ENCODE results near the gene TEAD1. TPM values are rescaled to one million over a fixed set of nuclear protein-coding genes. Genes with fewer than 3 reads are reported as not detected.

The TEAD1 gene
- total RNA-seq, 2 experiments from 2014 or later: 5.6 to 10.8 TPM

GRCh38 chr11:12769834-12770345, 95.7 kb downstream of the TEAD1 start:
- no peaks in the 10 kb centered on the region for H3K9me2 ChIP-seq (ENCODE audit: insufficient read depth, low read length)
- H2AFZ ChIP-seq (ENCODE audit: low read length): no peak overlapping the region
- peaks cover 7% of the 10 kb centered on the region; the same call in 1 of the 2 replicates for H3K36me3 ChIP-seq (ENCODE audit: insufficient read depth, low read length)
- no peak for DNase-seq (ENCODE audit: low spot score)
- H3K9me3 ChIP-seq (ENCODE audit: low read length): no peaks in the 10 kb centered on the region
- H3K4me1 ChIP-seq (ENCODE audit: insufficient read depth, low read length, poor library complexity, severe bottlenecking): peaks cover 44% of the 10 kb centered on the region
- H3K27ac ChIP-seq (ENCODE audit: low read depth, low read length, poor library complexity, severe bottlenecking): no peak overlapping the region
- no peak overlapping the region for H3K4me2 ChIP-seq (ENCODE audit: low read length)
- TF ChIP-seq EZH2phosphoT487 (IDR thresholded peaks at IDR 0.05; ENCODE audit: borderline replicate concordance, low read depth, low read length) (no peak), CTCF (conservative IDR thresholded peaks at IDR 0.05; ENCODE audit: low read length) (no peak)
- ChIA-PET CTCF (ENCODE audit: unreplicated experiment) (no interaction called here), POLR2A (interaction anchor here (0.6 kb wide), 1 partner anchor 34 kb away, joined by 3 read pairs; no protein-coding TSS in a partner anchor)
- intact Hi-C loops (cut with micrococcal nuclease; ENCODE audit: unreplicated experiment): no loop called here
- BruUV-seq (replicated peaks): no TSS peak
- no peak overlapping the region for H3K4me3 ChIP-seq (ENCODE audit: low read depth, low read length, poor library complexity, severe bottlenecking)
- H4K20me1 ChIP-seq (ENCODE audit: insufficient read depth, low read length): no peaks in the 10 kb centered on the region
- H3K79me2 ChIP-seq (ENCODE audit: insufficient read depth, low read depth, low read length): no peaks in the 10 kb centered on the region

GRCh38 chr11:12770435-12770834, 96.2 kb downstream of the TEAD1 start:
- no peak overlapping the region for H2AFZ ChIP-seq (ENCODE audit: low read length)
- no peaks in the 10 kb centered on the region for H3K79me2 ChIP-seq (ENCODE audit: insufficient read depth, low read depth, low read length)
- no peaks in the 10 kb centered on the region for H3K9me2 ChIP-seq (ENCODE audit: insufficient read depth, low read length)
- intact Hi-C loops (cut with micrococcal nuclease; ENCODE audit: unreplicated experiment): no loop called here
- no peak for DNase-seq (ENCODE audit: low spot score)
- no peak overlapping the region for H3K4me2 ChIP-seq (ENCODE audit: low read length)
- H3K27ac ChIP-seq (ENCODE audit: low read depth, low read length, poor library complexity, severe bottlenecking): no peak overlapping the region
- peaks cover 7% of the 10 kb centered on the region; the same call in 1 of the 2 replicates for H3K36me3 ChIP-seq (ENCODE audit: insufficient read depth, low read length)
- H3K9me3 ChIP-seq (ENCODE audit: low read length): no peaks in the 10 kb centered on the region
- CTCF ChIA-PET (ENCODE audit: unreplicated experiment): no interaction called here
- POLR2A ChIA-PET: no interaction called here
- TF ChIP-seq CTCF (conservative IDR thresholded peaks at IDR 0.05; ENCODE audit: low read length): no peak
- no peak for TF ChIP-seq EZH2phosphoT487 (IDR thresholded peaks at IDR 0.05; ENCODE audit: borderline replicate concordance, low read depth, low read length)
- no TSS peak for BruUV-seq (replicated peaks)
- no peak overlapping the region for H3K4me3 ChIP-seq (ENCODE audit: low read depth, low read length, poor library complexity, severe bottlenecking)
- H4K20me1 ChIP-seq (ENCODE audit: insufficient read depth, low read length): no peaks in the 10 kb centered on the region
- H3K4me1 ChIP-seq (ENCODE audit: insufficient read depth, low read length, poor library complexity, severe bottlenecking): peaks cover 39% of the 10 kb centered on the region

- H4K20me1 ChIP-seq (ENCODE audit: insufficient read depth, low read length): no peaks in the 10 kb centered on the region
- peaks cover 7% of the 10 kb centered on the region; the same call in 1 of the 2 replicates for H3K36me3 ChIP-seq (ENCODE audit: insufficient read depth, low read length)
- no peak overlapping the region for H3K27ac ChIP-seq (ENCODE audit: low read depth, low read length, poor library complexity, severe bottlenecking)
- H3K9me2 ChIP-seq (ENCODE audit: insufficient read depth, low read length): no peaks in the 10 kb centered on the region
- TF ChIP-seq CTCF (conservative IDR thresholded peaks at IDR 0.05; ENCODE audit: low read length): no peak
- TF ChIP-seq EZH2phosphoT487 (IDR thresholded peaks at IDR 0.05; ENCODE audit: borderline replicate concordance, low read depth, low read length): no peak
- H3K4me3 ChIP-seq (ENCODE audit: low read depth, low read length, poor library complexity, severe bottlenecking): no peak overlapping the region
- POLR2A ChIA-PET: interaction anchor here (0.7 kb wide), 1 partner anchor 13 kb away, joined by 3 read pairs; no protein-coding TSS in a partner anchor
- H3K4me2 ChIP-seq (ENCODE audit: low read length): no peak overlapping the region
- no peaks in the 10 kb centered on the region for H3K9me3 ChIP-seq (ENCODE audit: low read length)
- no peak overlapping the region for H2AFZ ChIP-seq (ENCODE audit: low read length)
- intact Hi-C loops (cut with micrococcal nuclease; ENCODE audit: unreplicated experiment): no loop called here
- CTCF ChIA-PET (ENCODE audit: unreplicated experiment): no interaction called here
- no peaks in the 10 kb centered on the region for H3K79me2 ChIP-seq (ENCODE audit: insufficient read depth, low read depth, low read length)
- no TSS peak for BruUV-seq (replicated peaks)
- peaks cover 34% of the 10 kb centered on the region for H3K4me1 ChIP-seq (ENCODE audit: insufficient read depth, low read length, poor library complexity, severe bottlenecking)
- DNase-seq (ENCODE audit: low spot score): no peak
Observed at GRCh38 chr11:12770966-12771597, 96.9 kb downstream of the TEAD1 start.
